ENCODE data around the gene TMEM61.

Gene TMEM61

DNA sequence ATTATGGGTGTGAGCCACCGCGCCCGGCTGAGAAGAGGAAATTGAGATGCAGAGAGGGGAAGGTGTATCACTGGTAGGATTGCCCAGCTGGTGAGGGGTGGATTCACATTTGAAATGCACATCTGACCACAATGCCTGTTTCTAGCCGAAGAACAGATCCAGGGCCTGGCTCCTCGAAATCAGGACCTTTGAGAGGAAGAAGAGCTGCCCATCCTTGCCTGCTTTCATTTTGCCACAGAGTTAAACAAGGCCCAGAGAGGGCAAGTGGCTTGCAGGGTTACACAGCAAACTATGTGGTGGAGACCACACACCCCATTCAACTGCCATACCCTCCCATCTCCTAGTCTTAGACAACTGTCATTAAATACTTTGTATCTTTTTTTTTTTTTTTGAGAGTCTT lies 32.9 kb upstream of the TMEM61 start:
- no peaks in the 10 kb centered on the region for H3K9me3 ChIP-seq (ENCODE audit: control insufficient read depth, insufficient read depth, low read length)
- no peaks in the 10 kb centered on the region for H3K27me3 ChIP-seq (ENCODE audit: control insufficient read depth, insufficient read depth, low read length)
- no peak overlapping the region for H3K9ac ChIP-seq (ENCODE audit: low read depth, low read length)
- H3K36me3 ChIP-seq (ENCODE audit: control insufficient read depth, insufficient read depth, low read length), result no peaks in the 10 kb centered on the region
- H3K4me1 ChIP-seq (ENCODE audit: control insufficient read depth, insufficient read depth, low read length), result peaks cover 4% of the 10 kb centered on the region
- H3K4me3 ChIP-seq (ENCODE audit: low read depth, low read length), result no peak overlapping the region

DNA sequence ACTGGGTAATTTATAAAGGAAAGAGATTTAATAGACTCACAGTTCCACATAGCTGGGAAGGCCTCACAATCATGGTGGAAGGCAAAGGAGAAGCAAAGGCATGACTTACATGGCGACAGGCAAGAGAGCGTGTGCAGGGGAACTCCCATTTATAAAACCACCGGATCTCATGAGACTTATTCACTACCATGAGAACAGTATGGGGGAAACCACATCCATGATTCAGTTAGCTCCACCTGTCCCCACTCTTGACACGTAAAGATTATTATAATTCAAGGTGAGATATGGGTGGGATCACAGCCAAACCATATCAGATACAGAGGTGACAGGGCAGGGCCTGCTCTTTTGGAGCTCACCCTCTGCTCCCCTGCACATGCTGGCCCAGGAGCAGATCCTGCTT lies 31.4 kb upstream of the TMEM61 start:
- H3K27me3 ChIP-seq (ENCODE audit: control insufficient read depth, insufficient read depth, low read length), result no peaks in the 10 kb centered on the region
- no peaks in the 10 kb centered on the region for H3K36me3 ChIP-seq (ENCODE audit: control insufficient read depth, insufficient read depth, low read length)
- H3K4me1 ChIP-seq (ENCODE audit: control insufficient read depth, insufficient read depth, low read length), result peaks cover 4% of the 10 kb centered on the region
- H3K9me3 ChIP-seq (ENCODE audit: control insufficient read depth, insufficient read depth, low read length), result peaks cover under 1% of the 10 kb centered on the region
- no peak overlapping the region for H3K4me3 ChIP-seq (ENCODE audit: low read depth, low read length)
- H3K9ac ChIP-seq (ENCODE audit: low read depth, low read length), result no peak overlapping the region

DNA sequence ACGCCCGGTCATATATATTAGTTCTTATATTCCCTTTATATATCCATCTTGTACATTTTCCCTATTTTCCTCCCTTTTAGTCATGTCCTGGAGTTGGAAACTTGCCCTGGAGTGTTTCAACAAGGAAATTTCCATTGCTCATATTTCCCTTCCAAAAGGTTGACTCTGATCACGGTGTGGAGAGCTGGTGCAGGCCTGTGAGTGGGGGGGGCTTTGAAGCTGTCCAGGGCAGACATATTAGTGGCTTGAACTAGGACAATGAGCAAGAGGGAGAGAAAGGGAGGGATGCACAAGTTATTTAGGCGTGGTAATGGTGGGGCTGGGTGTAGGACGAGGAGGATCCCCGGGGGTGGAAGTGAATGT lies 30.4 kb upstream of the TMEM61 start:
- no peak overlapping the region for H3K9ac ChIP-seq (ENCODE audit: low read depth, low read length)
- no peaks in the 10 kb centered on the region for H3K36me3 ChIP-seq (ENCODE audit: control insufficient read depth, insufficient read depth, low read length)
- peaks cover 4% of the 10 kb centered on the region for H3K4me1 ChIP-seq (ENCODE audit: control insufficient read depth, insufficient read depth, low read length)
- no peak overlapping the region for H3K4me3 ChIP-seq (ENCODE audit: low read depth, low read length)
- H3K9me3 ChIP-seq (ENCODE audit: control insufficient read depth, insufficient read depth, low read length), result peaks cover 6% of the 10 kb centered on the region
- H3K27me3 ChIP-seq (ENCODE audit: control insufficient read depth, insufficient read depth, low read length), result no peaks in the 10 kb centered on the region

DNA sequence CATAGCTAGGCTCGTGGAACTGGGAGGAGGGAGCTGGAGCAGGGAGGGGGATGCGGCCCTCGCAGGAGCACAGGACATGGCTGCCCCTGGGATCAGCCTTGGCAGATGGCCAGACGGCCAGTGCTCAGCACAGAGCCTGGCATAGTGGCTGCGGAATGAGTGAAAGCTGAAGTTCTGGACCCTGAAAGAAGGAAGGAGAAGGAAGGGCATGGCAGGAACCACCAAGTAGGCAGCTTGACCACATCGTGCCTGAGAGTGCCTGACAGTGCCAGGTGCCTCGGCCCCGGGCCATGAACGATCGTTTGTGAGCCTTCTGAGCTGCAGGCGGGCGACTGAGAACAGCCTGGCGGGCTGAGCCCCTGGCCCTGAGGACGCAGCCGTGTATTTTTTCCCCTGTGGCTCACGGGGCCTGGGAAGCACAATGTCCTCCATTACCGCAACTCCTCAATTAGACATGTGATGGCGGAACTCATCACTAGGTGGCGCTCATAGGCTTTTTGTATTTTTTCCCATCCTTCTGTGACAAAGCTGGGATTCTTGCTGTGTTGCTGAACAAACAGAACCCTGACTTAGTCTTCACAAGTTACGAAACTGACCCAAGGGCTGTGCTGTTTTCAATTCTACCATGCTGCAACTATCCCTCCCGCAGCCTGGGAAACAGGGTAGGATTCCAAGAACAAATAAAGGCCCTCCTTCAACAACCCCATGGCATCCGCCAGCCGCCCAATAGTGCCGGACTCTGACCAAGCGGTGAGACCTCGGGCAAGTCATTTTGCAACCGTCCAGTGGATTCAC lies 29.9 kb upstream of the TMEM61 start:
- Histone ChIP-seq H3K27me3 (ENCODE audit: control insufficient read depth, insufficient read depth, low read length) (no peaks in the 10 kb centered on the region), H3K9me3 (ENCODE audit: control insufficient read depth, insufficient read depth, low read length) (peaks cover 6% of the 10 kb centered on the region), H3K4me3 (ENCODE audit: low read depth, low read length) (peak overlapping the region; percentile 16), H3K36me3 (ENCODE audit: control insufficient read depth, insufficient read depth, low read length) (no peaks in the 10 kb centered on the region), H3K4me1 (ENCODE audit: control insufficient read depth, insufficient read depth, low read length) (peaks cover 4% of the 10 kb centered on the region), H3K9ac (ENCODE audit: low read depth, low read length) (peak overlapping the region; percentile 66)

DNA sequence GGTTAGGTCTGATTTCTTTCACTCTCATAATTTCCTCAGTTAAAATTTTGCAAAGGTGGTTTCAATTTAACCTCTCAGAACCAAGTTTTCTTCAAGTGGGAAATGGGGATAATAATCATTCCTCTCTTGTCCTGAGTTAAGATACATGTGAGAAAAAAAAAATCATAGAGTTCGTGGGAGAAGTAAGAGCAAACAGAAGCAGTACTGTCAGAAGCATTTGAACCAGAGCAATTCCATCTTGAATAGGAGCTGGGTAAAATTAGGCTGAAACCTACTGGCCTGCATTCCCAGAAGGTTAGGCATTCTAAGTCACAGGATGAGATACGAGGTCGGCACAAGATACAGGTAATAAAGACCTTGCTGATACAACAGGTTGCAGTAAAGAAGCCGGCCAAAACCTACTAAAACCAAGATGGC lies 28.6 kb upstream of the TMEM61 start:
- H3K27me3 ChIP-seq (ENCODE audit: control insufficient read depth, insufficient read depth, low read length), result no peaks in the 10 kb centered on the region

DNA sequence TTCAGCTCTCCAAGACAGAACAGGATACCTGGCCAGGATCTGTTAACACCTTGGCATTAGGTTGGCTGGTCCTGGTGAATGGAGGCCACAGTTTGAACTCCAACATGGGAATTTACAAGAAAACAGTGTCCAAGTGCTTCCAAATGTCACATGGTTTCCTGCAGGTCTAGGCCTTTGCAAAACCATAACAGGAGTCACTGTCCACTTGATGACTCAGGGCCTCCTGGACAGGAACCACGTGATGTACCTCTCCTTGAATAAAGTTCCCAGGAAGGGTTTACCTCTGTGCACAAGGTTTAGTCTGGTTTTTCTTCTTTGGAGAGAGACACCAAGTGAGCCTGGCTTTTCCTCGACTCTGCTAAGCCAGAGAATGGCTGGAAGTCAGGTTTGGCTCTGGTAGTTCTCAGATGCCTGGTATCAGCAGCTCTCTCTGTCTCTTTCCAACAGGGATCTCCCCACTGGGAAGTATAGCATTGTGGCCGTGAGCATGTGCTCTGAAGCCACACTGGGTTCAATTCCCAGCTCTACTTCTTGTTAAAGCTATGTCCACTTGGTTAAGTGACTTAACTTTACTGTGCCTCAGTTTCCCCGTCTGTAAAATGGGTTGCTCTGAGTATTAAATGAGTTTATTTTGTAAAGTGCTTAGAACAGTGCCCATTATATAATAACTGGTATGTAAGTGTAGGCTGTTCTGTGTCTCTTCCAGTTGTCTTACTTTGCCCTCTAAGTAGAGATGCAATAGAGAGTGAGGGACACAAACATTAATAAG lies 27.3 kb upstream of the TMEM61 start:
- H3K9ac ChIP-seq (ENCODE audit: low read depth, low read length), result no peak overlapping the region
- H3K4me1 ChIP-seq (ENCODE audit: control insufficient read depth, insufficient read depth, low read length), result peaks cover 4% of the 10 kb centered on the region
- peaks cover 9% of the 10 kb centered on the region for H3K9me3 ChIP-seq (ENCODE audit: control insufficient read depth, insufficient read depth, low read length)
- no peaks in the 10 kb centered on the region for H3K27me3 ChIP-seq (ENCODE audit: control insufficient read depth, insufficient read depth, low read length)
- no peak overlapping the region for H3K4me3 ChIP-seq (ENCODE audit: low read depth, low read length)
- no peaks in the 10 kb centered on the region for H3K36me3 ChIP-seq (ENCODE audit: control insufficient read depth, insufficient read depth, low read length)

More for the DNA sequence above, 28.6 kb upstream of the TMEM61 start:
- peaks cover 6% of the 10 kb centered on the region for H3K9me3 ChIP-seq (ENCODE audit: control insufficient read depth, insufficient read depth, low read length)
- no peak overlapping the region for H3K4me3 ChIP-seq (ENCODE audit: low read depth, low read length)
- no peaks in the 10 kb centered on the region for H3K36me3 ChIP-seq (ENCODE audit: control insufficient read depth, insufficient read depth, low read length)
- H3K9ac ChIP-seq (ENCODE audit: low read depth, low read length), result no peak overlapping the region
- H3K4me1 ChIP-seq (ENCODE audit: control insufficient read depth, insufficient read depth, low read length), result peaks cover 4% of the 10 kb centered on the region

DNA sequence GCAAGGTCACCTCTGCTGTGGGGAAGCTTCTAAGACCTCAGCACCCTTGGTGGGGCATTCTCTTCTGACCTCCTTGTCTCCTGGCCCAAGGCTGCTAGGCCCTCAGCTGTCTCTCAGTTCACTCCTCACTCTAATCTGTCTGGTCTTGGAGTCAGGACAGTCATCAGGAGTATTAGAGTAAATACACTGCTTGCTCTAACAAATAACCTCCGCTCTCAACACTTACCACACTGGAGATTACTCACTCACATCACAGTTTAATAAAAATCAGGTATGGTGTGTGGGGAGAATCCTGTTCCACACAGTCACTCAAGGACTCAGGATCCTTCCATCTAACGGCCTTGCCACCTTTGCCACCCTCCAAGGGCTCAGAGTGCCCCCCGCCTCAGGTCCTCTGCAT lies 26.6 kb upstream of the TMEM61 start:
- peaks cover 4% of the 10 kb centered on the region for H3K4me1 ChIP-seq (ENCODE audit: control insufficient read depth, insufficient read depth, low read length)
- no peak overlapping the region for H3K4me3 ChIP-seq (ENCODE audit: low read depth, low read length)
- no peaks in the 10 kb centered on the region for H3K27me3 ChIP-seq (ENCODE audit: control insufficient read depth, insufficient read depth, low read length)
- no peaks in the 10 kb centered on the region for H3K36me3 ChIP-seq (ENCODE audit: control insufficient read depth, insufficient read depth, low read length)
- peaks cover 9% of the 10 kb centered on the region for H3K9me3 ChIP-seq (ENCODE audit: control insufficient read depth, insufficient read depth, low read length)
- no peak overlapping the region for H3K9ac ChIP-seq (ENCODE audit: low read depth, low read length)

DNA sequence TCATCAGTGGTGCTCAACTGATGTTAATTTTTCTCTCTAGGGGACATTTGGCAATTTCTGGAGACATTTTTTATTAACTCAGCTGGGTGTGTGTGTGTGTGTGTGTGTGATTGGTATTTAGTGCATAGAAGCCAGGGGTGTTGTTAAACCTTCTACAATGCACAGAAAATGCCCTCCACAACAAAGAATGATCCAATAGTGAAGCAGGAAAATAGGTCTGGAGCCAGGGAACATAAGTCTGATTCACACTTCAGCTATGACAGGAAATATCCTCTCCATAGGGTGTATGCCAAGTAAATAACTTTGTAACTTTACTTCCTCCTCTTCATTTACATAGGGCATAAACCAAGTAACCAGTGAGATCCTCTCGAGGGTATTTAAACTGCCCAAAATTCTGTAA lies 25.1 kb upstream of the TMEM61 start:
- Histone ChIP-seq H3K9me3 (ENCODE audit: control insufficient read depth, insufficient read depth, low read length) (peaks cover 9% of the 10 kb centered on the region), H3K9ac (ENCODE audit: low read depth, low read length) (no peak overlapping the region), H3K4me1 (ENCODE audit: control insufficient read depth, insufficient read depth, low read length) (peaks cover 2% of the 10 kb centered on the region), H3K4me3 (ENCODE audit: low read depth, low read length) (no peak overlapping the region), H3K27me3 (ENCODE audit: control insufficient read depth, insufficient read depth, low read length) (no peaks in the 10 kb centered on the region), H3K36me3 (ENCODE audit: control insufficient read depth, insufficient read depth, low read length) (no peaks in the 10 kb centered on the region)

DNA sequence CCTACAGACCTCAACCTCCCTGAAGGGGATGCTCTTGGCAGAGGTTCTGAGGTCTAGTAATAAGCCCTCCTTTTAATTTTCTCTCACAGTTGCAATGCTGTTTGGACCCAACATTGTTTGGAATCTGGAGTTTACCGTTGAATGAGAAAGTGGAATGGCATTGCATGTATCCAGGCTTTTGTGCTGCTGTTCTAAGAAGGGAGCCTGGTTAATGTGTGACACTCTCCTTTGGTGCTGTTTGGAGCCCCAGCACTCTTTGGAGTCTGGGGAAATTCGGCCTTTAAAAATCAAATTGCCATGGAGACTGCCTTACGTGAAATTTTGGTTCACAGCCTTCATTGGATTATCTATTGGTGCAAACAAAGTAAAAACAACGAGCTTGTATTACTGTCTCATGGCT lies 23.7 kb upstream of the TMEM61 start:
- Histone ChIP-seq H3K27me3 (ENCODE audit: control insufficient read depth, insufficient read depth, low read length) (no peaks in the 10 kb centered on the region), H3K9ac (ENCODE audit: low read depth, low read length) (no peak overlapping the region), H3K4me3 (ENCODE audit: low read depth, low read length) (no peak overlapping the region), H3K36me3 (ENCODE audit: control insufficient read depth, insufficient read depth, low read length) (no peaks in the 10 kb centered on the region), H3K9me3 (ENCODE audit: control insufficient read depth, insufficient read depth, low read length) (peaks cover 9% of the 10 kb centered on the region), H3K4me1 (ENCODE audit: control insufficient read depth, insufficient read depth, low read length) (peaks cover 2% of the 10 kb centered on the region)

DNA sequence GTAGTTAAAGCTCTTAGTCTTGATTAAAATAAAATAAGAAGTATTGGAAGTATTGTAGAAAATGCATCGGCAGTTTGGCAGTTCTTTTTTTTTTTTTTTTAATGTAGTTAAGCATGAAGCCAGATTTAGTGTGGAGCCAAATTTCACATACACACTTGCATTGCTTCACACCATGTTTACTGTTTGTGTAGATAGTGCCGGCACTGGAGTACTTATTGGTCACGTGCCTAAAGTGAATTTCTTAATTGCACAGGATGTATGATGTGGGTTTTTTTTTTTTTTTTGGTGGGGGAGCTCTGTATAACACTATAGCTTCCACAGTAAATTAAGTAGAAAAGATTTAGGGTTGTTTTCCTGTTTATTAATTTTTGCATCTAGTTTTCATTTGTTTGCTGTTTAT lies 21.2 kb upstream of the TMEM61 start:
- Histone ChIP-seq H3K27me3 (ENCODE audit: control insufficient read depth, insufficient read depth, low read length) (no peaks in the 10 kb centered on the region), H3K4me3 (ENCODE audit: low read depth, low read length) (no peak overlapping the region), H3K9ac (ENCODE audit: low read depth, low read length) (no peak overlapping the region), H3K4me1 (ENCODE audit: control insufficient read depth, insufficient read depth, low read length) (peaks cover 13% of the 10 kb centered on the region), H3K9me3 (ENCODE audit: control insufficient read depth, insufficient read depth, low read length) (peaks cover 7% of the 10 kb centered on the region), H3K36me3 (ENCODE audit: control insufficient read depth, insufficient read depth, low read length) (no peaks in the 10 kb centered on the region)

DNA sequence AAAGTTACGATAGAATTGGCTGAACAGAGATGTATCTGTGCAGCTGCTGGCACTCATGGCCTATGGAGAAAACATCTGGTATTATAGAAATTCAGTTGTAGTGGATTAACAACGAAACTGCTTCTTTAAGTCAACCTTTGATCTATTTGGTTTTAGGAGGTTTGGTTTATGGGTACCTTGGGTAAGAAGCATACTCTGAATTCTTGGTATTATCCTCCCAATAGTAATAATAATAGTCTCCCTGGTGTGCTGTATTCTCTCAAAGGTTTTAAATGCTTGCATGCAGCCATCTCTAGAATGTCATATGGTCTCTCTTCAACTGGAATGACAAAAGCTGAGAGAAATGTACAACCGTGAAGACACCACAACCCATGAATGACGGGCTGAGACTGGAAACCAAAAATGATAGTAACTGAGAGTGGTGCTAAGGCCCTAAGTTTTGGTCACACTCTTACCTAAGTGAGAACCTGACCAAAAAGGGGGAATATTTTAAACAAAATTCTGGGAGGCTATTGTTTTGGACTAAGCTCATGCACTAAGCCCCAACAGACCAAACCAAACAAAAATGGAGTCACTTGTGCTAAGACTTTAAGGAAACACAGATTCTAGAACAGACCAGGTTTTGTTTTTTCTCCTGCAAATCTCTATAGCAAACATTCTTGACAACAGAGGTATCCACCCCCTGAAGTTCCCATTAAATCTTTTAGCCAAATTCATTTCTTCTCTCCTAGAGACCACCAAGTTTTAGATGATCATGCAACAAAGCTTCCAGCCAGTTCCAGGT lies 17.6 kb upstream of the TMEM61 start:
- H3K36me3 ChIP-seq (ENCODE audit: control insufficient read depth, insufficient read depth, low read length), result no peaks in the 10 kb centered on the region
- no peak overlapping the region for H3K9ac ChIP-seq (ENCODE audit: low read depth, low read length)
- H3K4me3 ChIP-seq (ENCODE audit: low read depth, low read length), result no peak overlapping the region
- H3K9me3 ChIP-seq (ENCODE audit: control insufficient read depth, insufficient read depth, low read length), result peaks cover 2% of the 10 kb centered on the region
- H3K4me1 ChIP-seq (ENCODE audit: control insufficient read depth, insufficient read depth, low read length), result peaks cover 13% of the 10 kb centered on the region
- no peaks in the 10 kb centered on the region for H3K27me3 ChIP-seq (ENCODE audit: control insufficient read depth, insufficient read depth, low read length)

All from iPS-15b (cell line).